HG02840 (cell line): ENCODE results near the gene SIX2.

Experiments
- ATAC-seq: cut with Tn5 transposase; IDR thresholded peaks from one replicate; pipeline ENCODE4 v1.9.1; 2021; ENCODE audit warnings: mild to moderate bottlenecking, moderate library complexity, moderate number of reproducible peaks; ENCODE audit not compliant: unreplicated experiment, low FRiP score

Gene SIX2

GRCh38 chr2:44970846-44971450, 38.3 kb downstream of the SIX2 start:
- ATAC-seq, result no peak

- no peak for ATAC-seq
These were observed 39.3 kb downstream of the SIX2 start for GRCh38 chr2:44969936-44970335.

- no peak for ATAC-seq
These were observed 41.4 kb downstream of the SIX2 start for GRCh38 chr2:44967727-44968432.

- no peak for ATAC-seq
These were observed 42.2 kb downstream of the SIX2 start for GRCh38 chr2:44967056-44967455.

- no peak for ATAC-seq
These were observed 43.6 kb downstream of the SIX2 start for GRCh38 chr2:44965684-44966083.

GRCh38 chr2:44964752-44965236, 44.5 kb downstream of the SIX2 start:
- ATAC-seq, result no peak

GRCh38 chr2:44962176-44962695, 47.0 kb downstream of the SIX2 start:
- ATAC-seq, result no peak

- ATAC-seq, result no peak
These were observed 48.4 kb downstream of the SIX2 start for GRCh38 chr2:44960871-44961270.

- no peak for ATAC-seq
These were observed 49.4 kb downstream of the SIX2 start for GRCh38 chr2:44959855-44960254.

GRCh38 chr2:44957656-44958327, 51.5 kb downstream of the SIX2 start:
- ATAC-seq, result no peak

- no peak for ATAC-seq
These were observed 52.4 kb downstream of the SIX2 start for GRCh38 chr2:44956843-44957242.

- ATAC-seq, result no peak
These were observed 53.5 kb downstream of the SIX2 start for GRCh38 chr2:44955593-44956392.
